GM19324 (cell line): ENCODE measurements around the gene MYBPC2.

ENCODE experiments used
- ATAC-seq: cut with Tn5 transposase; IDR thresholded peaks from one replicate; pipeline ENCODE4 v1.9.1; 2021; ENCODE audit warnings: mild to moderate bottlenecking, moderate library complexity; ENCODE audit not compliant: unreplicated experiment, low FRiP score

Gene MYBPC2

DNA sequence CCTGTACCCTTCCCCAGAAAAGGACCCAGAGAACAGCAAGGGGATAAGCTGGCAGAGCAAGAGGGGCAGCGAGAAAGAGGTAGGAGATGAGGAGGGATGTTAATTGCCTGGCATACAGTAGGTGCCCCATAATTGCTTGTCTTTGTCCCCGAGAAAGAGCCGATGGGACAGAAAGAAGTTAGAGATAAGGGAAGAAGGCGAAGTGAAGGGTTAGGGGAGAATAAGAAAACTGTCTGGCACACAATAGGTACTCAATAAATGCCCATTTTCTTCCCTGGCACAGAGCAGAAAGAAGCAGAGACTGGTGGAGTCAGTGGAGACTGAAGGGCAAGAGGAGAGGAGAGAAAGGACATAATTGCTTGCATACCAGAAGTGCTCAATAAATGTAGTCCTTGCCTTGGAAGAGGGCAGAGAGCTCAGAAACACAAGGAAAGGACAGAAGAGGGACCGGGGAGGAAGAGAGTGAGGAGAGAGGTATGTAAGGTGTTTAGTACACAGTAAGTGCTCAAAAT, 62.4 kb downstream of the MYBPC2 start:
- no peak for ATAC-seq

DNA sequence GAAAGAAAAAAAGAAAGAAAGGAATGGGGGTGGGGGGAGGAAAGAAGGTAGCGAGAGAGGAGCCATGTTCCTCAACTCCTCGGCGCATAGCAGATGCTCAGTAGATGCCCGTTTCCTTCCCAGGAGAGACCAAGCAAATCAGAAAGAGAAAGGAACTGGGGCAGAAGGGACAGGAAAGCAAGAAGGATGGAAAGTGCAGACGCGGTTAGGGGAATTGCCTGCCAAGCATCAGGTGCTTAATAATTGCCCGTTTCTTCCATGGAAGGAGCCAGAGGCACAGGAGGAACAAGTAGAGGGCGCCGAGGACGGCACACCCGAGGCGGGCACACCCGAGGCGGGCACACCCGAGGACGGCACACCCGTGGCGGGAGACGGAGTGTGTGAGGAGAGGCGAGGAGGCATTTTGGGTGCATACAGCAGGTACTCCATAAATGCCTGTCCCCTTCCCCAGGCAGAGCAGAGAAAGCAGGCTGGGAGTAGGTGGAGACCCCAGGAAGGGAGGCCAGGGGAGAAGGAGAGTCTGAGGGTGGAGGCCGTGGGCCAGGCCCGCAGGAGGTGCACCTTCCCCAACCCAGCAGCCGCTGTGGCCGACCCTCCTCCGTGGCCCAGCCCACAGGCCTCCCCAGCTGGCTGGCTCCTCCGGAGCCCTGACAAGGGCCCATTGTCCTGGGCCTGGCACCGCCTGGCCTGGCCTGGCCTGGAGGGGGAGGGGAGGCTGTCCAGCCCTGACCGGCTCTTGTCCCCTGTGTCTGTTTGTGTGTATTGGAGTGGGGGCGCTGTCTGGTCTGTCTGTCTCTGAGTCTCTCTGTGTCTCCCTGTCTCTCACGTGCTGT, 63.7 kb downstream of the MYBPC2 start:
- ATAC-seq = no peak

DNA sequence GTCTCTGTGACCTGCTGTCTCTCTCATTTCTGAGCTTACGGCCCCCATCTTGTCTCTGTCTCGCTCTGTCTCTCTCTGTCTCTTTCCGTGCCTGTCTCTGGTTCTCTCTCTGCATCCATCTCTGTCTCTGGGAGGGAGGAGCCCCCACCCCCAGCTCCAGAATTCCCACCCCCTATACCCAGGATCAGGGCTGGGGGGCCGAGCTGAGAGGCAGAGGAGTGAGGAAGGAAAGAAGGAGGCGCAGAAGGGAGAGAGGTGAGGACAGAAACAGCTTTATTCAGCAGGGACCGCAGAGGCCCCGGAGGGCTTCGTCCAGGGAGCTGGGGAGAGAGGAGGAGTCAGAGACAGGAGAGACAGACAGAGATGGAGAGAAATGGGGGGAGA, 64.3 kb downstream of the MYBPC2 start:
- ATAC-seq = no peak

DNA sequence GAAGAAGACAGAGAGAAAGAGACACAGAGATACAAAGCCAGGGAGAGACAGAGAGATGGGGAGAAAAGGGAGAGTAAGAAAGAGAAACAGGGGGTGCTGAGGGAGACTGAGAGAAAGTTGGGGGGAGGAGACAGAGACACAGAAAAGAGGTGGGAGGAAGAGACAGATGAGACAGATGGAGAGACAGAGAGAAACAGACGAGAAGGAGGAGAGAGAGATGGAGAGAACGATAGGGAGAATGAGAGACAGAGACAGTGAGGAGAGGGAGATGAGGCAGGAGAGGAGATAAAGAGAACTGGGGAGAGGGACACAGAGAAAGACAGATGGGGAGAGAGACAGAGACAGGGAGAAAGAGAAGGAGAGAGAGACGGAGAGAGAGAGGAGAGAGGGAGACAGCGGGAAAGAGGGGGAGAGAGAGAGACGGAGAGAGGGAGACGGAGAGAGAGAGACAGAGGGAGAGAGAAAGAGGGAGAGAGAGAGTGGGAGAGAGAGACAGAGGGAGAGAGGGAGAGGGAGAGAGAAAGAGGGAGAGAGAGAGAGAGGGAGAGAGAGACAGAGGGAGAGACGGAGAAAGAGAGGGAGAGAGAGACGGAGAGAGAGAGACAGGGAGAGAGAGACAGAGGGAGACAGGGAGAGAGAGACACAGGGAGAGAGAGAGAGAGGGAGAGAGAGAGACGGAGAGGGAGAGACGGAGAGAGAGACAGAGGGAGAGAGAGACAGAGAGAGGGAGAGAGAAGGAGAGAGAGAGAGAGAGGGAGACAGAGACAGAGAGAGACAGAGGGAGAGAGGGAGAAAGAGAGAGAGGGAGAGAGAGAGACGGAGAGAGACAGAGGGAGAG, 65.7 kb downstream of the MYBPC2 start:
- ATAC-seq = no peak

DNA sequence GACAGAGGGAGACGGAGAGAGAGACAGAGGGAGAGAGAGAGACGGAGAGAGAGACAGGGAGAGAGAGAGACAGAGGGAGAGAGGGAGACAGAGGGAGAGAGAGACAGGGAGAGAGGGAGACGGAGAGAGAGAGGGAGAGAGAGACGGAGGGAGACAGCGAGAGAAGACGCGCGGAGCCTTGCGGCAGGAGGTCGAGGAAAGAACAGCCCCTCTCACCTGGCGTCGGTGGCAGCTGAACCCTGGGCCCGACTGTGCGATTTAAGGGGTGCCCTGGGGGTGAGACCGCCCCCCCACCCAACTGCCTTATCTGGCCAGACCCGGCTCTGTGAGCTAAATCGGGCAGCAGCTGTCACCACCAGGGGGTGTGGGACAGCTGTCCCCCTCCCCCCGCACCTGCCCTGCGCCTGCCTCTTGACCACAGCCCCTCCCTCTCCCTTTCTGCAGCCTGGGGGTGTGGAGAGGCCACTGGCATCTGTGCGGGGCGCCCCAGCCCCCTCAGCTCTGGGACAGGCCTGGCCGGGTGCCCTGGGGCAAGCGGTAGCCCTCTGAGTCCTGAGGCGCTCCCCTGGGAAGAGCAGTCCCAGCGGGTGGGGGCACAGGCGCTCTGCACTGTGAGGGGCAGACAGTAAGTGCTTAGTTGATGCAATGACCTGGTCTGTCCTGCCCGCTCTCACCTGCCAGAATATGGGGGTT, 67.5 kb downstream of the MYBPC2 start:
- no peak for ATAC-seq

DNA sequence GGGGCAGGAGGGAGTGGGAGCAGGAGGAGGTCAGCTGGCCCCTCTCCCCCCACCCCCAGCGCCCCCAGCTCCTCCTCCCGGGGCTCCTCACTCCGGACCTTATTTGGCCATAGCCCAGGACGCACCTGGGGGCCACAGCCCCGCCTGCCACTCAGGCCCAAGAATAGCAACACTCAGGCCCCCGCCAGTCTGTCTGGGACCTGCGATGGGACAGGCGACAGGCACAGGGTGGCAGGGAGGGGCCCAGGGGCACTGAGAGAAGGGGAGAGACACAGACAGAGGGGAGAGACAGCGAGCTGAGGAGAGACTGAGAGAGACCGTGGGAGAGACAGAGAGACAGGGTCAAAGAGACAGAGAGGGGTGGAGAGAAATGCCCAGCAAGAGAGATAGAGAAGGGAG, 68.1 kb downstream of the MYBPC2 start:
- no peak for ATAC-seq

DNA sequence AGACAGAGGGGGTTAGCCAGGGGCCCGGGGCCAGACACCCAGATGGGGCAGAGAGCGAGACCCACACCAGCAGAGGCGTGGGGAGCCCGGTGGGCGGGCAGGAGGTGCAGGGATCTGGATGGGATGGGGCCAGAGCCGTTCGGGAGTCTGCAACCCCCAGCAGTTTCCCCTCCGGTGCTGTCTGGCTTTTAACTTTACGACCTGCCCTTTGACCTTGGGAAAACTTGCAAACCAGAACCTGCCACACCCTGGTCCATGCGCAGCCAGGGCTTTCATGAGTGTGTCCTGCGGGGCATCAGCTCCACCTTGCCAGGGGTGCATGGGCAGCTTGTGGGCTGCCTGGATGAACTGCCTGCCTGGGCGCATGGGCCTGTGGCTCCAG, 68.5 kb downstream of the MYBPC2 start:
- ATAC-seq = no peak

DNA sequence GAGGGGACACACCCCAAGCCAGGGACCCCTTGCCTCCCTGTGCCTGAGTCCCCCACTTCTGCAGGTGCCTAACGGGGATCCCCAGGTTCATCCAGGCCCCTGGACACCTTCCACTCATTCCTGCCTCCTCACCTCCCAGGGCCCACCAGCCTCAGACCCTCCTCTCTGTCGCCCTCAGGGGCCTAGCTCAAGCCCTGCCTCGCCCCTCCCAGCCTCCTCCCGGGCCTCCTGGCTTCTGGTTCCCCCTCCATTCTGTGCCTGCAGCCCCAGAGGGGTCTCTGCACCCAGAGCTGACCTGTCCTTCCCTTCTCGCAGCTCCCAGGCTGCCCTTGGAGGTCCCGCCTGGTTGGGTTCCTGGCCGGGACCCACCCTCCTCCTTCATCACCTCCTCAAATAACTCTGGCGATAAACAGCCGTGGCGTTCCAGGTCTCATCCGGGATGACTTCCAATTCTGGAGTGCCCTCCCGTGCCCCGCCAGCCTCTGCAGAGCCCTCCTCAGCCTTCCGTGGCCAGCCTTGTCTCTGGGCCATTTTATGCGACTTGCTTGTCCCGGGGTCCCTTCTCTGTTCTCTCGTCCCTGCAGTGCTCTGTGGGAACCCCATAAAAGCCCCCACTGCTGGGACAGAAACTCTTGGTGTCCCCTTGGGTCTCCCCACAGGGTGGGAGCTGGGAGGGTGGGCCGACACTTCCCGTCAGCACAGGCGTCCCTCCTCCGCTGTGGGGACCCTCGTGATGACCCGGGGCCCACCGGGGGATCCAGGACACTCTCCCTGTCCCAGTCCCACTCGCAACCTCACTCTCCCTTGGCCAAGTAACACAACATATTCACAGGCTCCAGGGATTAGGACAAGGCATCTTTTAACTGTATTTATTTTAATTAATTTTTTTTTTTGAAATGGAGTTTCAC, 69.1 kb downstream of the MYBPC2 start:
- ATAC-seq = no peak

DNA sequence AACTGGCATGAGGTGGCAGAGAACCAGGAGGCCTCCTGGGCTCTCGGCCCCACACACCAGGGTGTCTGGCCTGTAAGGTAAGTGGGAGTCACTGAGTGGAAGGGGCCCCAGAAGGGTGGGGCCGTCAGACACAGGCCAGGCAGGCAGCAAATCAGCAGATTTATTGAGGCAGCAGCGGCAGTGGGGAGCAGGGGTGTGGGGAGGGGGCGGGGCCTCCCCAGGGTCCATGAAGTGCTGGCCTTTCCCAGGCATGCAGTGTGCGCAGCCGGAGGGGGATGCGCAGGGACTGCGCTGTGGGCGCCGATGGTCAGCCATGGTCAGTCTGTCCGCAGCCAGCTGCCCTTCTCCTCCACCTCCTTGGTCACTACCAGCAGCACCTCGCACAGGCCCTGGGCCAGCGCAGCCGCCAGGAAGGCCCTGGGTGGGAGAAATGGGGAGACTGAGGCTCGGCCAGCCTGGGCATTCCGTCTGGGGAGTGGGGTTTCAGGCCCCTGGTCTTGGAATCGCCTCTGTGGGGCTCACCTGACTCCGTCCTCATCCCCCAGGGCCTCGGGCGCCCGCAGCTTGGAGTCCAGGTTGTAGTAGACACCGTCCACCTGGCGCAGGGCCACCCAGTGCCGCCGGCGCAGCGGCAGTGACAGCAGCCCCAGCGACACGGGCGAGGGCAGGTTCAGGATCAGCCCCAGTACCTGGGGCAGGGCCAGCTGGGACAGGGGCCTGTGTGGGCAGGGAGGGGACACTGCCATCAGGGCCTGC, 73.3 kb downstream of the MYBPC2 start:
- ATAC-seq = no peak

DNA sequence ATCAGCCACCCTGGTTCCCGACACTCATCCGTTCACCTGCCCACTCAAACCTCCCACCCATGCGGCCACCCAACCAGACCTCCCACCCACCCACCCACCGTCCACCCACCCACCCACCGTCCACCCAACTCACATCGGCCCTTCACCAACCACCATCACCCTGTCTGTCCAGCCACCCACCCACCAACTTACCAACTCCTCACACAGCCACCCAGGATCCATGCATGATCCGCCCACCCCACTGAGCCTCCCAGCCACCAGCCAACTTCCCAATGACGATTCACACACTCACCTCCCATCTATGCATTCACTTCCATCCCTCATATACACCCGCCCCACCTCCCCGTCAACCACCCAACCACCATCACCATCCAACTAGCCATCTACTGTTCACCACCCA, 74.0 kb downstream of the MYBPC2 start:
- ATAC-seq = no peak

DNA sequence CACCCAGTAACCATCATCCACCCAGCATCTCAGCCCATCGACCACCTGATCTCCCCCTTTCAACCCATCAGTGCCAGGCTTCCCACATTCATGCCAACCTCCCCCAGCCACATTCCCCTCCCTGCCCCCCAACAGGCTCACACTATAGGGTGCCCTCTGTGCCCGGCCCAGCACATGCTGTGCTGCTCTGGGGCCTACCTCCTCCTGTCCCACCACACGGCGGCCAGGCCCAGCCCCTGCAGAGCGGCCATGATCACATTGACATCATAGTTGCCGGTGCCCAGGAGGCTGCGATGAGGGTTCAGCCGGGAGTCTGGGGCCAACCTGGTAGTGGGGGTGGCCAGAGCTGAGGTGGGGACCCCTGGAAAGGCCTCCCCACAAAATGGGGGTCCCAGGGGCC, 74.7 kb downstream of the MYBPC2 start:
- no peak for ATAC-seq

DNA sequence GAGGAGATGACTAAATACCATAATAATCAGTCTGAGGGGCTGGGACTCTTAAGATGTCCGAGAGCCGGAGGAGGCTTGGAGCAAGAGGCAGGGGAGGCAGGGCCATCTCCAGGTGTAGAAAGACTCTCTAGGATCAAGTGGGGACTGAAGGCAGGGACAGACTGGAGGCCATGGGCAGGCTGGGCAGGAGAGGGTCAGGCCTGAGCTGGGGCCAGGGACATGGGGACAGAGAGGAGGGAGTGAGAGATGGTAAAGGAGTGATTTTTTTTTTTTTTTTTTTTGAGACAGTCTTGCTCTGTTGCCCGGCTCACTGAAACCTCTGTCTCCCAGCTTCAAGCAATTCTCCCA, 76.1 kb downstream of the MYBPC2 start:
- no peak for ATAC-seq

DNA sequence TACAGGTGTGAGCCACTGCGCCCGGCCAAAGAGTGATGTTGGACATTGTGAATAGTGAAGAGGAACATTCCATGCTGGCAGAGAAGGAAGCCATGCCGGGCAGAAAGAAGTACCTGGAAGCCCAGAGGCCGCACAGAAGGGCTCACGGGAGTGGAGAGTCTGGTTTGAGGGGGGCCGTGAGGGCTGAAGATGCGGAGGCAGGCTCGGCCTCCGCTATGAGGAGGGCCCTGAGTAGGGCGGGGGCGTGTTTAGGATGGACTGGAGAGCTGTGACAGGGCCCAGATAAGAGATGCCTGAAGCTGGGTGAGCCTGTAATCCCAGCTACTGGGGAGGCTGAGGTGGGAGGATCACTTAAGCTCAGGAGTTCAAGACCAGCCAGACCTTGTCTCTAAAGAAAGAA, 76.7 kb downstream of the MYBPC2 start:
- no peak for ATAC-seq

DNA sequence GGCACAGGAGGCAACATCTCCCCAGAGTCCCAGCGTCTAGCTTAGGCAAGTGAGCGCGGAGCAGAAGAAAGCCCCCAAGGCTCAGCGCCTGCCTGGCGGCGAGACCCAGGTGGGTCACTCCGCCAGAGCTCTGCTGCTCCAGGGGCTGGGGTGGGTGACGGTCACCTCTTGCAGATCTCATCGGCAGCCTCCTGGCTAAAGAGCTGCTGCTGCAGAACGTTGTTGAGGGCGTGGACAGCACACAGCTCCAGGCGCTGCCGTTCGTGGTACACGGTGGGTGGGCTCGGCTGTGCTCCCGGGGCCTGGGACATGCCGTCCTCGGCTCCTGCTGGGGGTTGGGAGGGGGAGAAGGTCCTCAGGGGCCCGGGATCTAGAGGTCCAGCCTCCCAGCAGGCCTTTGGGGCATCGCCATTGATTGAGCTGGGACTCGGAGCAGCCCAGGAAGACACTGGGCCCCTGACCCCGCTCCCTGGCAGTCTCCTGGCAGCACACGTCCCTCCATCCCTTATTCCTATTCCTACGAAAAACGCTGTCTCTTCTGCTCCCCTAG, 77.5 kb downstream of the MYBPC2 start:
- ATAC-seq = no peak

DNA sequence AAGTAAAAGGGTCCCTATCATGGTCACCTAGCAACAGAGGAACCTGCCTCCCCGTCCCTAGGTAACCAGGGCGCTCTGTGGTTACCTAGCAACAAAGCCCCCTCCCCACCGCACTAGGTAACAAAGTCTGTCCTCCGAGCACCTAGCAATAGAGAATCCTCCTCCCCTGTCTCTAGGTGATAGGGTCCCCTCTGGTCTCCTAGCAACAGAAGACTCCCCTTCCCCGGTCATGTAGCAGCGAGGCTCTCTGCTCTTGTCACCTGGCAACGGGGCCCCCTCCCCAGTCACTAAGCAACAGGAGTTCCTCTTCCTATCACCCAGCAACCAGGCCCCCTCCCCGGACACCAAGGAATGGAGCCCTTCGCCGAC, 78.0 kb downstream of the MYBPC2 start:
- ATAC-seq = no peak

DNA sequence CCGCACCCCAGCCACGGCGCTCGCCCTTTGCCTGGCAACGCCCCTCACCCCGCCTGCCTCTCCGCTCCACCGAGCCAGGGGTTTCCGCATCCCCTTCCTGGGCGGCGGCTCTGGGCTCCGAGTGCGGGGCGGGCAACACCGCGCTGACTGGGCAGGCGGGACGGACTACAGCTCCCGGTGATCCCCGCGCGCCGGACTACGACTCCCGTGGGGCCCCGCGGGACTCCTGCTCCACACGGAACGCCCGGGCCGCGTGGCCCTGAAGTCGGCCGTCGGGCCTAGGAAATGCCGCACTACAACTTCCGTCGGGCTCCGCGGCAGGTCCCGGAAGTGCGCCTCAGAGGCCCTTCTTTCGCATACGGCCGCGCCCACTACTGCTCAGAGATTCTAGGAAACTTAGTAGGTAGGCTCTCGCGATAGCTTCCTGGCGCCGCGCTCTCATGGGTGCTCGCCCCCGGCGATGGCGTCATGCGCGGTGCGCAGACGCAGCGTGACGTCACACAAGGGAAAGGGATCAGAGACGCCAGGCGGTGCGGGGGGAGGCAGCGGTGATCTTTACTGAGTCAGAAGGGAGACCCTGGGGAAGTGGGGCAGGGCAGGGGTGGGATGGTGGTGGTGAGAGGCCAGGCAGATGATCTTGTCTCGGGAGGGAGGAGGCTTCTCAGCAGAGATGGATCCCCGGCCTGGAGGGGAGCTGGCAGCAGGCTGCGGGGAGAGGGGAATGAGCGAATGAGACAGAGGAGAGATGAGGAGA, 78.6 kb downstream of the MYBPC2 start, which contains the start of gene JOSD2:
Gene JOSD2, minus strand, starts transcription at position 123 of the 754 bp plus-strand sequence. CDS start 760 bp downstream, outside the sequence.
- peak; percentile 94 for ATAC-seq

DNA sequence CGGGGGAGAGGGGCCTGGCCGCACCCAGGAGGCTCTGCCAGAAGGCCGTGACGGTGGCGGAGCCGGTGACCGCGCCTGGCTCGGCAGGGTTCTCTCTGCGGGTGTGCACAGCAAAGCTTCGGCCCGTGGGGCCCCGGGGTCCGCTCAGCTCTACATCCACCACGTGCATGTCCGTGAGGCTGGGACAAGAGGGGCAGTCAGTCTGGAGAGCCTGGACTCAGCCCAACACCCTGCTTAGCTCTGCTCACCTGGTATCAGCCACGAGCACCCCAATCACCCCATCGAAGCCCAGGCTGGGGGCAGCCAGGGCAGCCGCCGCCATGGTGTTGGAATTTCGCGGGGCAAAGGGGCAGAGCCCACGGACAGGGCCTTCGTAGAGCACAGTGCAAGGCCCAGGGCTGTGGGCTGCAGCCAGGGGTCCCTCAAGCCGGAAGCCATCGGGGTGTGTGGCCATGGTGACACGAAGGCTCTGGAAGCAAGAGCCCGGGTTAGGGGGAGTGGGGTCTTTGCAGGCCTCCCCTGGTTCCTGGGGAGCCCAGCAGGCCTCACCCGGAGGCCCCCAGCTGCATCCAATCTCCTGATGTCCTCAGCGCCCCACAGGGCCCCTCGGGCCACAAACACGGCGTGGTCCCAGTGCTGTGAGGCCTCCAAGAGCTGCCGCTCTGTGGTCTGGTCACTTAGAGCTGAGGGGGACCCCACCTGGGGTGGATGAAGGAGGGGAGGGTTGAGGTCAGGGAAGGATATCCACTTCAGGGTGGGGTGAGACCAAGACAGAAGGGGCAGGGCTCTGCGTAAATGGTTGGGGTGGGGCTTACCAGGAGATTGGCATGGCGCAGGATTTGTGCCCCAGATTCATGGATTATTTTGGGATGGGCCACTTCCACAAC, 79.7 kb downstream of the MYBPC2 start:
- no peak for ATAC-seq
